Measurements from ENCODE around the gene LPIN3.
A peak's percentile ranks its signal among the peaks of the same experiment; 100 is the strongest.

Gene LPIN3

GRCh38 chr20:41406353-41406752 lies 65.7 kb downstream of the LPIN3 start:
- H3K9me3 Mint-ChIP-seq, result no peaks in the 10 kb centered on the region
- H3K27ac Mint-ChIP-seq, result no peak overlapping the region
- H3K4me3 Mint-ChIP-seq, result no peak overlapping the region
- H3K36me3 Mint-ChIP-seq, result peaks cover 25% of the 10 kb centered on the region
- H3K4me1 Mint-ChIP-seq, result peaks cover 16% of the 10 kb centered on the region
- no peak for ATAC-seq
- DNase-seq (ENCODE audit: low spot score in 2 of 2), result no peak

GRCh38 chr20:41406896-41407444 lies 66.3 kb downstream of the LPIN3 start:
- H3K4me1 Mint-ChIP-seq, result peaks cover 16% of the 10 kb centered on the region
- H3K4me3 Mint-ChIP-seq, result no peak overlapping the region
- H3K27ac Mint-ChIP-seq, result peak overlapping the region; percentile 70
- H3K36me3 Mint-ChIP-seq, result peaks cover 31% of the 10 kb centered on the region
- ATAC-seq (no peak), DNase-seq (ENCODE audit: low spot score in 2 of 2) (no peak)
- no peaks in the 10 kb centered on the region for H3K9me3 Mint-ChIP-seq

- Mint-ChIP-seq H3K4me1 (peaks cover 16% of the 10 kb centered on the region), H3K36me3 (peaks cover 37% of the 10 kb centered on the region), H3K27ac (peak overlapping the region; percentile 70), H3K9me3 (no peaks in the 10 kb centered on the region), H3K4me3 (no peak overlapping the region)
- no peak for DNase-seq (ENCODE audit: low spot score in 2 of 2)
- ATAC-seq, result peak; percentile 64
Observed at GRCh38 chr20:41407607-41408006, 67.0 kb downstream of the LPIN3 start.

GRCh38 chr20:41408156-41408794 lies 67.7 kb downstream of the LPIN3 start:
- DNase-seq (ENCODE audit: low spot score in 2 of 2), result no peak
- Mint-ChIP-seq H3K27ac (peak overlapping the region; percentile 82), H3K36me3 (peaks cover 36% of the 10 kb centered on the region), H3K9me3 (no peaks in the 10 kb centered on the region), H3K4me1 (peaks cover 16% of the 10 kb centered on the region), H3K4me3 (no peak overlapping the region)
- peak; percentile 68 for ATAC-seq

GRCh38 chr20:41408986-41409385 lies 68.4 kb downstream of the LPIN3 start:
- Mint-ChIP-seq H3K4me1 (peaks cover 16% of the 10 kb centered on the region), H3K4me3 (no peak overlapping the region), H3K27ac (peak overlapping the region; percentile 82), H3K36me3 (peaks cover 38% of the 10 kb centered on the region), H3K9me3 (no peaks in the 10 kb centered on the region)
- ATAC-seq, result no peak
- DNase-seq (ENCODE audit: low spot score in 2 of 2), result no peak

All from stimulated activated effector memory CD8-positive, alpha-beta T cell treated with anti-CD3 and anti-CD28 coated beads, Interleukin-12 subunit alpha, Interleukin-12 subunit beta, amount 100 ng/mL, for 72 hours (primary cell).